ENCODE measurements around the gene CPNE2. TPM values are rescaled to one million over a fixed set of nuclear protein-coding genes. Genes with fewer than 3 reads are reported as not detected.

Gene CPNE2
- total and polyA plus RNA-seq, 2 of the 8 experiments (the other 6 are each of a cell fraction or from before 2014, with no cell fraction given): 10.6 to 39.5 TPM

DNA sequence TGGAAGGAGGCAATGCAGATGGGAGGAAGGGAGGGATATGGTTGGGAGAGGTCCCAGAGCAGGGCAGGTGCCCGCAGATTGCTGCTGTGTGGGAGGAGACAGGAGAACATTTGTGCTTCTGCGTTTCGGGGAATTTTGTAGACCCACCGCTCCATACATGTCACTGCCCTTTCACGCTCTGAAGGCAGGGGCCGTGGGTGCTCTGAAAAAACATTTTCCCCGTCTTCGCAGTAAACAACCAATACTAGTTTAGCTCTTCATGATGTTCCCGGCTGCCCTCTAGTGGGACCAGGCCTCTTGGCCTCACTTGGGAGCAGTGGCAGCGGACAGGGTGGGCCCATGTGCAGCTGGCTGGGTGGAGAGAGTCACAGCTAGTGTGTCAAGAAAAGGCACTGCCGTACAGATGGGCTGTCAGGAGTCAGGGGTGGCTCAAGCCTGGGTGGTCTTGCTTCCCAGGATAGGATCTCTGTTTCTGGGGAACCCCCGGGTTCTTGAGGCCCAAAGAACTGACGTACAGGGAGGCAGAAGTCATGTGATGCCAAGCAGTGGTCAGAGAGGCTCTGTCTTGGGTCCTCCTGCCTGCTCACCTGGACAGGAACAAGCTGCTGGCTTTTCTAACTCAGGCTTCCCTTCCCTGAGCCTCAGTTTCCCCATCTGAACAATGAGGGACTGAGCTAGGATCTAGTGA, 46.5 kb upstream of the CPNE2 start:
- peak in 1 of 2 experiments; percentile 84 for DNase-seq (ENCODE audit: low read depth in 1 of 2, low spot score in 2 of 2)
- no peak overlapping the region for H3K4me3 ChIP-seq (ENCODE audit: extremely low read depth in 1 of 4, insufficient read depth in 2 of 4, low read depth in 3 of 4, low read length in 4 of 4)
- TF ChIP-seq POU5F1 (IDR thresholded peaks at IDR 0.05; ENCODE audit: low read depth, low read length) (no peak), RAD21 (IDR thresholded peaks at IDR 0.05 in 1 of 2, conservative IDR thresholded peaks at IDR 0.05 in 1 of 2; ENCODE audit: low read depth in 2 of 2, low read length in 2 of 2) (peak; percentile 61 to 73), BACH1 (IDR thresholded peaks at IDR 0.05; ENCODE audit: low read length) (no peak), CBX8 (IDR thresholded peaks at IDR 0.05; ENCODE audit: borderline replicate concordance, low read depth, low read length) (no peak), SP1 (IDR thresholded peaks at IDR 0.05; ENCODE audit: low read depth, low read length) (no peak), TAF7 (optimal IDR thresholded peaks at IDR 0.05; ENCODE audit: borderline replicate concordance, low read depth, low read length) (no peak), CTCF (IDR thresholded peaks at IDR 0.05; ENCODE audit: control extremely low read depth in 1 of 3, insufficient read depth in 1 of 3, low read depth in 1 of 3, low read length in 3 of 3) (peak; percentile 66 to 87 (median 79)), NANOG (IDR thresholded peaks at IDR 0.05; ENCODE audit: insufficient read depth, low read depth, low read length, poor library complexity, severe bottlenecking) (no peak)
- TF ChIP-seq, protein P1, sequence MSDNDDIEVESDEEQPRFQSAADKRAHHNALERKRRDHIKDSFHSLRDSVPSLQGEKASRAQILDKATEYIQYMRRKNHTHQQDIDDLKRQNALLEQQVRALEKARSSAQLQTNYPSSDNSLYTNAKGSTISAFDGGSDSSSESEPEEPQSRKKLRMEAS (IDR thresholded peaks at IDR 0.05): peak; percentile 29; the same call in 1 of the 2 replicates

More for the DNA sequence above, 46.5 kb upstream of the CPNE2 start:
- Histone ChIP-seq H3K9me3 (ENCODE audit: insufficient read depth in 2 of 2, low read depth in 1 of 2, low read length in 1 of 2) (0 out of 4 replicates have a peak, but pooled peaks cover 0 to 4% of the 10 kb centered on the region in 2 experiments), H4K91ac (replicated peaks; ENCODE audit: insufficient read length, low read length) (no peak overlapping the region), H3K79me2 (ENCODE audit: control insufficient read depth in 1 of 2, insufficient read depth in 2 of 2, low read length in 2 of 2) (no peaks in the 10 kb centered on the region), H4K8ac (ENCODE audit: extremely low read depth, insufficient read depth, low read length) (no peak overlapping the region), H2BK5ac (ENCODE audit: low read depth, low read length) (no peak overlapping the region), H3K4ac (replicated peaks; ENCODE audit: insufficient read length, low read depth, low read length) (no peak overlapping the region), H3K9ac (replicated peaks in 1 of 4; ENCODE audit: extremely low read depth in 1 of 4, low read depth in 3 of 4, low read length in 3 of 4) (no peak overlapping the region), H2BK20ac (ENCODE audit: low read length) (no peak overlapping the region), H3K18ac (ENCODE audit: extremely low read depth, low read length) (no peak overlapping the region), H4K5ac (ENCODE audit: insufficient read length, low read depth, low read length) (no peak overlapping the region), H3K27me3 (replicated peaks in 1 of 4; ENCODE audit: control insufficient read depth in 3 of 4, extremely low read depth in 1 of 4, insufficient read depth in 3 of 4, low read length in 3 of 4) (no peaks in the 10 kb centered on the region), H3K14ac (ENCODE audit: insufficient read length) (no peak overlapping the region), H3K36me3 (ENCODE audit: control insufficient read depth in 2 of 4, insufficient read depth in 4 of 4, low read length in 3 of 4) (no peaks in the 10 kb centered on the region), H2BK120ac (replicated peaks; ENCODE audit: low read depth, low read length) (no peak overlapping the region), H4K20me1 (replicated peaks in 1 of 2; ENCODE audit: control insufficient read depth in 1 of 2, insufficient read depth in 2 of 2, low read length in 2 of 2) (no peaks in the 10 kb centered on the region), H3K27ac (ENCODE audit: low read depth, low read length) (no peak overlapping the region), H2BK15ac (ENCODE audit: low read length) (0 out of 2 replicates have a peak overlapping the region, but pooled peaks have one; percentile 74), H3K4me2 (ENCODE audit: insufficient read depth in 1 of 2, low read depth in 2 of 2, low read length in 2 of 2) (no peak overlapping the region; a peak in 1 of 4 replicates), H3K79me1 (ENCODE audit: low read depth, low read length) (no peaks in the 10 kb centered on the region), H2BK12ac (ENCODE audit: low read depth, low read length) (no peak overlapping the region), H3K56ac (replicated peaks; ENCODE audit: insufficient read length, low read depth, low read length) (no peak overlapping the region), H2AFZ (ENCODE audit: low read length) (peak overlapping the region; percentile 92), H3K4me1 (replicated peaks in 1 of 4; ENCODE audit: control insufficient read depth in 3 of 4, insufficient read depth in 4 of 4, low read length in 3 of 4) (no peaks in the 10 kb centered on the region), H3K23me2 (ENCODE audit: low read depth, low read length) (no peaks in the 10 kb centered on the region), H3K23ac (ENCODE audit: insufficient read length) (no peak overlapping the region), H2AK5ac (ENCODE audit: low read depth, low read length) (no peak overlapping the region)
- 55% methylated on average over 13 of the region's 13 CpGs; no CpG with 5 or more reads in 1 of the 2 experiments for WGBS, 2 experiments (ENCODE audit: extremely low coverage in 1 of 2, insufficient coverage in 1 of 2, insufficient read length in 1 of 2, insufficient replicate concordance in 2 of 2, low coverage in 1 of 2, low lambda C conversion rate in 2 of 2, missing lambda C conversion rate in 1 of 2)
- POLR2A ChIA-PET (ENCODE audit: partially characterized antibody): interaction anchor here (0.6 kb wide), 1 partner anchor 13 kb away, joined by 3 read pairs; no protein-coding TSS in a partner anchor
- CTCF ChIA-PET (ENCODE audit: partially characterized antibody): interaction anchor here (0.6 to 6.0 kb wide), 31 partner anchors 9 to 284 kb away, joined by 3 to 75 read pairs (median 4); partner anchors contain the start of gene CETP
- peak; percentile 36 for FAIRE-seq
